Breast epithelium (tissue), 4 donors: ENCODE measurements around the gene VSTM2L. TPM values are rescaled to one million over a fixed set of nuclear protein-coding genes. Genes with fewer than 3 reads are reported as not detected.

ENCODE experiments used
- DNase-seq, 2 donors: peaks; one replicate each; pipeline ENCODE4 v3.0.0-alpha.2; 2019; ENCODE audit warnings: low spot score in 2 of 2
- H3K27ac ChIP-seq, 2 donors: fragments of 200-600 bp; sonication (generic) in 1 of 2; one replicate each; pipeline ENCODE4 v1.5.1; 2016 to 2019; ENCODE audit warnings: mild to moderate bottlenecking in 1 of 2
- H3K27me3 ChIP-seq, 2 donors: fragments of 200-600 bp; sonication (generic) in 1 of 2; one replicate each; pipeline versions ENCODE4 v1.5.1 to v1.6.0; 2017 to 2019; ENCODE audit warnings: control low read depth in 1 of 2, mild to moderate bottlenecking in 1 of 2
- H3K36me3 ChIP-seq: fragments of 200-600 bp; one replicate; pipeline ENCODE4 v1.5.1; 2019
- H3K4me1 ChIP-seq, 2 donors: fragments of 200-600 bp; sonication (generic); one replicate each; pipeline ENCODE4 v1.5.1; 2016 to 2019; ENCODE audit warnings: control low read depth in 1 of 2
- H3K4me3 ChIP-seq, 3 donors: fragments of 200-600 bp; sonication (generic); 1 replicate in 2 of 3; 2 replicates in 1 of 3; pipeline ENCODE4 v1.5.1; 2016 to 2019; ENCODE audit warnings: mild to moderate bottlenecking in 3 of 3, moderate library complexity in 2 of 3
- H3K9me3 ChIP-seq, 2 donors: fragments of 200-600 bp; sonication (generic) in 1 of 2; one replicate each; pipeline ENCODE4 v1.5.1; 2016 to 2019; ENCODE audit warnings: control low read depth in 1 of 2
- CTCF ChIP-seq, 3 donors: fragments of 450-650 bp; IDR thresholded peaks; one replicate each; pipeline ENCODE4 v1.5.1; 2016 to 2017; ENCODE audit warnings: antibody characterized with exemption in 3 of 3, mild to moderate bottlenecking in 3 of 3, moderate library complexity in 3 of 3
- POLR2A ChIP-seq: fragments of 450-650 bp; IDR thresholded peaks from one replicate; pipeline ENCODE4 v1.6.1; 2016; ENCODE audit warnings: antibody characterized with exemption, mild to moderate bottlenecking, moderate library complexity
- POLR2AphosphoS5 ChIP-seq, 3 donors: sonication (generic); formaldehyde crosslinking; IDR thresholded peaks; one replicate each; pipeline ENCODE4 v1.6.1; 2017; ENCODE audit warnings: antibody characterized with exemption in 3 of 3
- intact Hi-C: fragments of 100-400 bp; cut with DNase I; formaldehyde crosslinking; loops from one replicate; pipeline ENCODE4 v1.15.1; 2023; ENCODE audit warnings: low total_unique reads
- total RNA-seq, 3 donors: library from RNA; depleted of rRNA; stranded (reverse); fragments of >200 nt; gene quantifications; one replicate each; pipeline ENCODE4 v1.1.0, GENCODE V29; 2016

The VSTM2L gene
- total RNA-seq, 3 donors from 2014 or later = 0.33 to 0.48 (median 0.44) TPM

- Histone ChIP-seq H3K4me3 (no peak overlapping the region), H3K9me3 (no peaks in the 10 kb centered on the region), H3K4me1 (no peaks in the 10 kb centered on the region), H3K27me3 (peaks cover 3 to 81% of the 10 kb centered on the region in 2 donors), H3K27ac (no peak overlapping the region), H3K36me3 (no peaks in the 10 kb centered on the region)
- TF ChIP-seq POLR2AphosphoS5 (IDR thresholded peaks at IDR 0.05) (no peak), CTCF (IDR thresholded peaks at IDR 0.05) (no peak), POLR2A (no peak)
- no peak for DNase-seq
- intact Hi-C loops = no loop called here
Measured at GRCh38 chr20:37914367-37914671, 11.4 kb downstream of the VSTM2L start.

GRCh38 chr20:37914672-37915433 is 11.9 kb downstream of the VSTM2L start:
- Histone ChIP-seq H3K4me1 (no peaks in the 10 kb centered on the region), H3K36me3 (no peaks in the 10 kb centered on the region), H3K9me3 (no peaks in the 10 kb centered on the region), H3K27ac (no peak overlapping the region), H3K27me3 (peaks cover 3 to 86% of the 10 kb centered on the region in 2 donors), H3K4me3 (peak overlapping the region; percentile 8 to 41 (median 26))
- TF ChIP-seq POLR2AphosphoS5 (IDR thresholded peaks at IDR 0.05) (no peak), POLR2A (no peak), CTCF (IDR thresholded peaks at IDR 0.05) (no peak)
- DNase-seq = no peak
- intact Hi-C loops = no loop called here

GRCh38 chr20:37915434-37915787 is 12.5 kb downstream of the VSTM2L start:
- DNase-seq = no peak
- no peak for TF ChIP-seq POLR2A
- no peak for TF ChIP-seq POLR2AphosphoS5 (IDR thresholded peaks at IDR 0.05)
- TF ChIP-seq CTCF (IDR thresholded peaks at IDR 0.05) = no peak
- H3K27me3 ChIP-seq = peaks cover 3 to 88% of the 10 kb centered on the region in 2 donors
- intact Hi-C loops = no loop called here
- no peaks in the 10 kb centered on the region for H3K9me3 ChIP-seq
- H3K4me1 ChIP-seq = no peaks in the 10 kb centered on the region
- H3K4me3 ChIP-seq = no peak overlapping the region
- H3K36me3 ChIP-seq = no peaks in the 10 kb centered on the region
- no peak overlapping the region for H3K27ac ChIP-seq

GRCh38 chr20:37915800-37916570 is 13.1 kb downstream of the VSTM2L start:
- H3K9me3 ChIP-seq = no peaks in the 10 kb centered on the region
- TF ChIP-seq CTCF (IDR thresholded peaks at IDR 0.05) (no peak), POLR2A (no peak), POLR2AphosphoS5 (IDR thresholded peaks at IDR 0.05) (no peak)
- H3K4me1 ChIP-seq = no peaks in the 10 kb centered on the region
- no peak overlapping the region for H3K4me3 ChIP-seq
- no peak for DNase-seq
- peaks cover 3 to 87% of the 10 kb centered on the region in 2 donors for H3K27me3 ChIP-seq
- intact Hi-C loops = no loop called here
- H3K27ac ChIP-seq = no peak overlapping the region
- H3K36me3 ChIP-seq = no peaks in the 10 kb centered on the region

GRCh38 chr20:37917461-37917860 is 14.5 kb downstream of the VSTM2L start:
- DNase-seq = no peak
- intact Hi-C loops = no loop called here
- no peak overlapping the region for H3K4me3 ChIP-seq
- no peak for TF ChIP-seq POLR2A
- TF ChIP-seq CTCF (IDR thresholded peaks at IDR 0.05) = no peak
- TF ChIP-seq POLR2AphosphoS5 (IDR thresholded peaks at IDR 0.05) = no peak
- H3K27ac ChIP-seq = no peak overlapping the region
- no peaks in the 10 kb centered on the region for H3K36me3 ChIP-seq
- no peaks in the 10 kb centered on the region for H3K4me1 ChIP-seq
- H3K27me3 ChIP-seq = peaks cover 3 to 77% of the 10 kb centered on the region in 2 donors
- H3K9me3 ChIP-seq = no peaks in the 10 kb centered on the region
